NCI-H2227 (cell line): ENCODE results near the gene UBE2D4.
"Not testable (repeated sequence)": the region's sequence is repeated elsewhere in the genome, so short reads cannot be mapped to it uniquely, and the experiment has no call there.

ENCODE experiments used
- DNase-seq: peaks from one replicate; lab custom pipeline; 2025; ENCODE audit not compliant: unreplicated experiment; lab: John Stamatoyannopoulos, UW

Gene UBE2D4

GRCh38 chr7:43960933-43961332 lies 34.7 kb downstream of the UBE2D4 start:
- no peak for DNase-seq

- not testable (repeated sequence) for DNase-seq
Observed at GRCh38 chr7:43966392-43966791, 40.2 kb downstream of the UBE2D4 start.

- not testable (repeated sequence) for DNase-seq
Observed at GRCh38 chr7:43968172-43969040, 42.2 kb downstream of the UBE2D4 start.

DNA sequence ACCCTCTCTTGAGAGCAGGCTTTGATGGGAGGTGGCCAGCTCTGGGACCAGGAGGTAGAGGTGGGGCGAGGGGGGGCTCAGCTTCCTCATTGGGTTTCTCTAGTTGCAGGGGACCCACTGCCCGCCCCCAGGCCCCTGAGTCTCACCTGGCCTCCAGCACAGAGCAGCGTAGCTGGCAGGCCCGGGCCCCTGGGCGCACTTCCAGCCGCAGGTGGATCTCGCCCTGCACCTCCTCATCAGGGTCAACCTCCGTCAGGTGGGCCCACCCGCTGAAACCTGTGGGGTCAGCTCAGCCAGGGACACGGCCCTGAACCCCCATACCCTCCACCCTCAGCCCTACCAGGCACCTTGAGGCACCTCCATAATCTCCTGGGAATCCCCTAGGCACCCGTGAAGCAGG lies 43.4 kb downstream of the UBE2D4 start:
- not testable (repeated sequence) for DNase-seq

DNA sequence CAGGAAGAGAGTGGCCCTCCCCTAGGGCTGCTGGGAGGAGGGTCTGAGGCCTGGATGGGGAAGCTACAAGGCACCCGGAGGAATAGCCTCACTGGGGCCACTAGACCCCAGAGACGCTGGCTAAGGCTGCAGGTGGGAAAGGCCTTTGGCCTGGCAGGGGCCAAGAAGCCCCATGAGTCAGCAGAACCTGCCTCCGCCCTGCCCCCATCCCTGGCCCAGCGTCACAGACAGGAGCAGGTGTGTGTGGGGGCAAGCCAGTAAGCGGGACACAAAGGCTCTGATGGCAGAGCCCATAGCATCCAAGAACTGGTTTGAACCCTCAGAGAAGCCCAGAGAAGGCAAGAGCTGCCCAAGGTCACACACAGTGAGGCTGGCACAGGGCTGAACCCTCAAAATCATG lies 44.5 kb downstream of the UBE2D4 start:
- not testable (repeated sequence) for DNase-seq

- not testable (repeated sequence) for DNase-seq
Observed at GRCh38 chr7:43974033-43974573, 47.9 kb downstream of the UBE2D4 start.

DNA sequence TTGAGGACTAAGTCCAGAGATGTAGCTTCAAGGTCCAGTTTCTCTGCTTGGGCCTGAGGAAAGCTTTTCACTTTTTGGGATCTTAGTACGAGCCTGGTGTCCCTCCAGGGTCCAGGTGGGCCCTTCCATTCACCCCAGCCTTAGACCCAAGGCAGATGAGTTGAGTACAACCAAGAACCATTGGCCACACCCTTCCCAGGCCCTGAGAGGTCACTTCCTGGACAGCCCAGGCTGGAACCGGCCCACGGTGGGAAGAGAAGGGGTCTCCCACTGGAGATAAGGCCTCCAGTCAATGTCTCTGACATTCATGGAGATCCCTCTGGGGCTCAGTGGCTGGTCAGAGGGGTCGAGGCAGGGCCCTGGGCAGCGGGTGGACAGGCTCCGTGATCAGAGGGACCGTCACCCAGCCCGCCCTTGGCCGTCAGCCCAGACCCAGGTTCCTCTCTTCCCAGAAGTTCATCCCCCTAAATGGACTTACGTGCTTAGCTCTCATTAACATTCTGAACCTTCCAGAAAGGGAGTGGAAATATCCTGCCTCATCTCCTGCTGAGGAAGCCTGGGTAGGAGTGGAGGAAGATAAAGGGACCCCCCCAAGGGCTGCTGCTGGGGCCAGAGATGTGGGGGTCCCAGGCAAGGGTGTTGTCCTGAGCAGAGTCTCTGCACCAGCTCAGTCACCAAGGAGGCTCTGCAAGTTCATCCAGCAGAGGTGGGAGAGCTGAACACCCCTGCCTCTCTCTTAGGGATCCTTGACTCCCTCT lies 48.7 kb downstream of the UBE2D4 start:
- not testable (repeated sequence) for DNase-seq

GRCh38 chr7:43977525-43977924 lies 51.3 kb downstream of the UBE2D4 start:
- no peak for DNase-seq

DNA sequence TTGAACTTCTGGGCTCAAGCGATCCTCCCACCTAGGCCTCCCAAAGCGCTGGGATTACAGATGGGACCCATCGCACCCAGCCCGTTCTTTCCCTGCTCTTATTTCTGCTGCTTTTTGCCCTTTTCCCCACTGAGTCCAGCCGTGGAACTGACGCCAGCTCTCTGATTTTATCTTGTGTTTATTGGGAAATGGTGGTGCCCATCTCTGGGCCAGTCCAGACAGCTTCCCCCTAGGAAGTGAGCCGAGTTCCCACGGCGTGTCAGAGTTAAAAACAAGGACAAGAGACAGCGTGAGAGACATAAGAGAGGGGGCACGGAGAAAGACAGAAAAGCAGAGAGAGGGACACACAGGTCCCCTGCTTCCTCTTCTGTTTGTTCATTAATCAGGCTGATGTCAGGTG lies 51.9 kb downstream of the UBE2D4 start:
- not testable (repeated sequence) for DNase-seq

GRCh38 chr7:43982848-43983247 lies 56.6 kb downstream of the UBE2D4 start:
- not testable (repeated sequence) for DNase-seq

GRCh38 chr7:43983736-43984135 lies 57.5 kb downstream of the UBE2D4 start:
- DNase-seq = not testable (repeated sequence)

DNA sequence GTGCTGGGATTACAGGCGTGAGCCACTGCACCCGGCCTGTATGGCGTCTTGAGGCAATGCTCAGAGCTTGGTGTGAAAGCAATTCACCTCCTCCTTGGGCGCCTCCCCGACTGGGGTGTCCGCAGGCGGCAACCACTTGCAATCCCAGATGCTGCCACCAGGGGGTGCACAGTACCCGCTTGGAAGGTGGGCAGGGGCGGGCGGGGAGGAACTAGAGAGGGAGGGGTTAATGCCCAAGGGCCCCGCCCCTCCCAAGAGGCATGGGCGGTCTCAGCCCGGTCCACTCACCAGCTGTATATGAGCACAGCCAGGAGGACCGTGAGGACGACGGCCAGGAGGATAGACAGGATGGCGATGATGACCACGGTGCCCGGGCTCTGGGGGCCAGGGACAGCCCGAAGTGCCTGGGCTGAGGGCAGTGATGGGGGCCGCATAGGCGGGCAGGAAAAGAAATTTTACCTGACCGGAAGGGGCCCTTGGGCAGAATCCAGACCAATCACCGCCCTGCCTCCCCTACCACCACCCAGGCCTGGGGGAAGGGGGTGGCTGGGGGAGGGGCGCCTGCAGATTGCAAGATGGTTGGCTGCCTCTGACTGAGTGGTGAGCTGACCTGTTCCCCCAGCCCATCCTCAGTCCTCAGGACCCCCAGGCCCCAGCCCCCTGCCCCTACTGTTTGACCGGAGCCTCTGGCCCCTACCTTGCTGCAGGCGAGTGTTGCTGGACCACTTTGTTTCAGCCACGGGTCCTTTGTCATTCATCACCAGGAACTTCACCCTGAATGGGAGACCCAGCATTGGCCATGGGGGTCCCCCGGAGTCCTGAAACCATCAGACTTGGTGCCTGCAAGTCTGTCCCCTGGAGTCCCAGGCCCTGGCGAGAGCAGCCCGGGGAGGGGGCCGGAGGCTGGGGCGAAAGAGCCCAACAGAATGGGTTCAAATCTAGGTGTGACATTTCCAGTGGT lies 59.9 kb downstream of the UBE2D4 start:
- DNase-seq = peak; percentile 4

GRCh38 chr7:43987476-43987875 lies 61.2 kb downstream of the UBE2D4 start:
- DNase-seq = not testable (repeated sequence)

DNA sequence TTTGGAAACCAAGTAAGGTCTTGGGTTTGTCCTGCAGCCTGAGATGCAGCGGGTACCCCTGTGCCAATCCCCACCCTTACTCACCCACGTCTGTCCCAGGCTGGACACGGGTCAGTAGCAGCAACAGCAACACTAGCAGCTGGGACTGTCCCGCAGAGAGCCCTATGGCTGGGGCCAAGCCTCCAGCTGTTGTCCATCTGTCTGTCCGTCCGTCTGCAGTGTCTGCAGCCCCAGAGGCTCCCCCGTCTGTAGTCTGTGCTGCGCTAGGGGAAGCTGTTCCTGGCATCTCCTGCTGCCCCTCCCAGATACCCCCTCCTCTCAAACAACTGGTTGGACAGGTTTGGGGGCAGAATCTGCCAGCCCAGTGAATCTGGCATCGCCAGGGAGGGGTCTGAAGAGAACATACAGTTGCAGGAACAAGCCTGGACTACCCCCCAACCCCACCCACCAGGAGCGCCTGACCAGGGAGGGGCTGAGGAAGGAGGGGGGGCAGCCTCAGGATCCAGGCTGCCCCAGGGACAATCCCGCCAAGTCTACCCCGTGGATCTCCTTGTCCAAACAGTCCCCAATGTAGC lies 63.9 kb downstream of the UBE2D4 start:
- not testable (repeated sequence) for DNase-seq

GRCh38 chr7:43990829-43991228 lies 64.6 kb downstream of the UBE2D4 start:
- not testable (repeated sequence) for DNase-seq

- not testable (repeated sequence) for DNase-seq
Observed at GRCh38 chr7:43992896-43993295, 66.7 kb downstream of the UBE2D4 start.

- not testable (repeated sequence) for DNase-seq
Observed at GRCh38 chr7:43994681-43995080, 68.4 kb downstream of the UBE2D4 start.

- DNase-seq = not testable (repeated sequence)
Observed at GRCh38 chr7:43997532-43997931, 71.3 kb downstream of the UBE2D4 start, which contains the start of gene SPDYE1. Gene SPDYE1, plus strand, starts transcription at chr7:43997897. Its CDS starts 2,053 bp downstream, at chr7:43999950.
